ENCODE data around the gene GRB10. TPM values are rescaled to one million over a fixed set of nuclear protein-coding genes. Genes with fewer than 3 reads are reported as not detected.

The GRB10 gene
- total RNA-seq, 1 donor from 2014 or later, result 33.9 TPM

GRCh38 chr7:50721661-50722259 lies 60.9 kb downstream of the GRB10 start:
- Histone ChIP-seq H3K9me3 (ENCODE audit: low read depth) (no peaks in the 10 kb centered on the region), H3K4me1 (peaks cover 9% of the 10 kb centered on the region), H3F3A (ENCODE audit: low read depth) (no peaks in the 10 kb centered on the region), H2AFZ (replicated peaks) (no peak overlapping the region), H3K4me3 (no peak overlapping the region), H3K36me3 (no peaks in the 10 kb centered on the region), H3K27ac (no peak overlapping the region), H3K9ac (no peak overlapping the region), H3K79me2 (ENCODE audit: low read depth) (peaks cover 28% of the 10 kb centered on the region), H3K4me2 (no peak overlapping the region), H4K20me1 (ENCODE audit: low read depth) (peaks cover 11% of the 10 kb centered on the region), H3K27me3 (no peaks in the 10 kb centered on the region)
- Mint-ChIP-seq H3K36me3 (peaks cover 21% of the 10 kb centered on the region), H3K27ac (no peak overlapping the region), H3K4me3 (no peak overlapping the region), H3K4me1 (peaks cover 30% of the 10 kb centered on the region), H3K9me3 (peaks cover 2% of the 10 kb centered on the region), H3K27me3 (ENCODE audit: insufficient read depth, low read depth) (peaks cover 2% of the 10 kb centered on the region)
- TF ChIP-seq EZH2 (IDR thresholded peaks at IDR 0.05), result no peak
- no peak for TF ChIP-seq CTCF (IDR thresholded peaks at IDR 0.05)
- no peak for TF ChIP-seq EZH2phosphoT487 (IDR thresholded peaks at IDR 0.05)
- DNase-seq (ENCODE audit: low spot score), result no peak

- Histone ChIP-seq H3K9ac (no peak overlapping the region), H2AFZ (replicated peaks) (no peak overlapping the region), H3K79me2 (ENCODE audit: low read depth) (peaks cover 30% of the 10 kb centered on the region), H3K4me2 (no peak overlapping the region), H3K36me3 (no peaks in the 10 kb centered on the region), H3K27me3 (no peaks in the 10 kb centered on the region), H3K4me1 (peaks cover 9% of the 10 kb centered on the region), H3K27ac (no peak overlapping the region), H4K20me1 (ENCODE audit: low read depth) (peaks cover 11% of the 10 kb centered on the region), H3K4me3 (no peak overlapping the region), H3K9me3 (ENCODE audit: low read depth) (no peaks in the 10 kb centered on the region), H3F3A (ENCODE audit: low read depth) (no peaks in the 10 kb centered on the region)
- H3K36me3 Mint-ChIP-seq, result peaks cover 26% of the 10 kb centered on the region
- H3K27ac Mint-ChIP-seq, result peak overlapping the region; percentile 77
- peaks cover 2% of the 10 kb centered on the region for H3K27me3 Mint-ChIP-seq (ENCODE audit: insufficient read depth, low read depth)
- peaks cover 30% of the 10 kb centered on the region for H3K4me1 Mint-ChIP-seq
- no peak overlapping the region for H3K4me3 Mint-ChIP-seq
- peak; percentile 35 for DNase-seq (ENCODE audit: low spot score)
- peaks cover 2% of the 10 kb centered on the region for H3K9me3 Mint-ChIP-seq
- no peak for TF ChIP-seq CTCF (IDR thresholded peaks at IDR 0.05)
- no peak for TF ChIP-seq EZH2phosphoT487 (IDR thresholded peaks at IDR 0.05)
- TF ChIP-seq EZH2 (IDR thresholded peaks at IDR 0.05), result no peak
Observed at GRCh38 chr7:50721160-50721559, 61.5 kb downstream of the GRB10 start.

GRCh38 chr7:50720295-50720694 lies 62.4 kb downstream of the GRB10 start:
- peaks cover 39% of the 10 kb centered on the region for H3K79me2 ChIP-seq (ENCODE audit: low read depth)
- H3F3A ChIP-seq (ENCODE audit: low read depth), result no peaks in the 10 kb centered on the region
- Mint-ChIP-seq H3K9me3 (peaks cover 8% of the 10 kb centered on the region), H3K4me1 (peaks cover 30% of the 10 kb centered on the region), H3K4me3 (no peak overlapping the region), H3K27me3 (ENCODE audit: insufficient read depth, low read depth) (peaks cover 2% of the 10 kb centered on the region), H3K36me3 (peaks cover 23% of the 10 kb centered on the region), H3K27ac (no peak overlapping the region)
- DNase-seq (ENCODE audit: low spot score), result no peak
- H3K4me3 ChIP-seq, result no peak overlapping the region
- peaks cover 11% of the 10 kb centered on the region for H4K20me1 ChIP-seq (ENCODE audit: low read depth)
- H3K36me3 ChIP-seq, result no peaks in the 10 kb centered on the region
- no peaks in the 10 kb centered on the region for H3K27me3 ChIP-seq
- no peaks in the 10 kb centered on the region for H3K9me3 ChIP-seq (ENCODE audit: low read depth)
- H3K9ac ChIP-seq, result no peak overlapping the region
- H3K4me2 ChIP-seq, result no peak overlapping the region
- H3K27ac ChIP-seq, result no peak overlapping the region
- TF ChIP-seq EZH2phosphoT487 (IDR thresholded peaks at IDR 0.05) (no peak), CTCF (IDR thresholded peaks at IDR 0.05) (no peak), EZH2 (IDR thresholded peaks at IDR 0.05) (no peak)
- no peak overlapping the region for H2AFZ ChIP-seq (replicated peaks)
- peaks cover 9% of the 10 kb centered on the region for H3K4me1 ChIP-seq

All from neural progenitor cell (in vitro differentiated cells).